Measurements from ENCODE around the gene ZNF148.
A peak's percentile ranks its signal among the peaks of the same experiment; 100 is the strongest.

Gene ZNF148

GRCh38 chr3:125357837-125358236 is 17.3 kb downstream of the ZNF148 start:
- H3K4me3 ChIP-seq (ENCODE audit: low read depth, low read length) = no peak overlapping the region
- no peak for TF ChIP-seq CTCF (IDR thresholded peaks at IDR 0.05; ENCODE audit: borderline replicate concordance, insufficient read depth, low read depth, low read length)

- H3K4me3 ChIP-seq (ENCODE audit: low read depth, low read length) = peak overlapping the region; percentile 78
- no peak for TF ChIP-seq CTCF (IDR thresholded peaks at IDR 0.05; ENCODE audit: borderline replicate concordance, insufficient read depth, low read depth, low read length)
Measured at GRCh38 chr3:125357032-125357658, 18.0 kb downstream of the ZNF148 start.

- TF ChIP-seq CTCF (IDR thresholded peaks at IDR 0.05; ENCODE audit: borderline replicate concordance, insufficient read depth, low read depth, low read length) = no peak
- H3K4me3 ChIP-seq (ENCODE audit: low read depth, low read length) = peak overlapping the region; percentile 78
Measured at GRCh38 chr3:125356140-125357026, 18.7 kb downstream of the ZNF148 start.

- H3K4me3 ChIP-seq (ENCODE audit: low read depth, low read length) = no peak overlapping the region
- no peak for TF ChIP-seq CTCF (IDR thresholded peaks at IDR 0.05; ENCODE audit: borderline replicate concordance, insufficient read depth, low read depth, low read length)
Measured at GRCh38 chr3:125353659-125354058, 21.5 kb downstream of the ZNF148 start.

- no peak overlapping the region for H3K4me3 ChIP-seq (ENCODE audit: low read depth, low read length)
- TF ChIP-seq CTCF (IDR thresholded peaks at IDR 0.05; ENCODE audit: borderline replicate concordance, insufficient read depth, low read depth, low read length) = no peak
Measured at GRCh38 chr3:125353128-125353527, 22.0 kb downstream of the ZNF148 start.

GRCh38 chr3:125351814-125352456 is 23.2 kb downstream of the ZNF148 start:
- no peak for TF ChIP-seq CTCF (IDR thresholded peaks at IDR 0.05; ENCODE audit: borderline replicate concordance, insufficient read depth, low read depth, low read length)
- no peak overlapping the region for H3K4me3 ChIP-seq (ENCODE audit: low read depth, low read length)

Data from GM12875 (cell line).